Measurements from ENCODE around the gene KANSL1.

The KANSL1 gene

DNA sequence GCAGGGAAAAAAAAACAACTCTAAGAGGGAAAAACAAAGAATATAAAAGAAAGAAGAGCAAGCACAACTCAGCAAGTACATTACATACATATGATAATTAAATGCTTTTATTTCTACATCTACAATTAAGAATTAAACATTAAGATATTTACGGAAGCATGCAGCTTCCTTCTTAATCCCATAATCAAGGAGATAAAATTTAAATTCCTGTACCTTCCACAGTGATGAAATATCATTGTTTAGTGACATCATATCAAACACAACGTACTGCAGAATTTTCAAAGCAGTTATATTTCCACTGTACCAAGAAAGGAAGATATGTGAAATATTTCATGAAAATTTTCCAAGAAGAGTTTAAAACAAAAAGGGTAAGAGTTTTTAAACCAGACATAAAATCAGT lies 26.0 kb downstream of the KANSL1 start:
- no peak for DNase-seq (ENCODE audit: low read depth in 2 of 2)

DNA sequence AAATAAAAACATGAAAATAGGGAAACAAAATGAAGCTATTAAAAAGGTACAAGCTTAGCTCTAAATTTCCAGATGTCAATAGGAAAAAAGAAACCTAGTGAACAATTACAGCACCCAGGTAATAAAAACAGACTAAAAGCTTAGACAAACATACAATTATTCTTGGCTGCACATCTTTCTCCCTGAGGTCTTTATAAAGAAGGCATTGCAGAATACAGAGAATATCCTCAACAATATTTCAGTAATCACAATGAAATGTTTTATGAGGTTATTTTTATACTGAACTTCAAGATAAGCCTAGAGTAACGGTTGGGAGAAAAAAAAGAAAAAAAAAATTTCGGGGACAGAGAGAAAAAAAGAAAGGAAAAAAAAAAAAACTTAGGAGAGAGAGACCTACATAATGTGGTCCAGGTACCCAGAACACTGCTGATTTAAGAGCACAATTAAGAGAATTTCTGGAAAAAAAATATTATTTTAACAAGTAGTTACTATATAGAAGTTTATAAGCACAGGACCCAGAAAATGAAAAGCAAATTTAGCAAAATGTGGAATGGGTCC lies 26.5 kb downstream of the KANSL1 start:
- DNase-seq (ENCODE audit: low read depth in 2 of 2): no peak

DNA sequence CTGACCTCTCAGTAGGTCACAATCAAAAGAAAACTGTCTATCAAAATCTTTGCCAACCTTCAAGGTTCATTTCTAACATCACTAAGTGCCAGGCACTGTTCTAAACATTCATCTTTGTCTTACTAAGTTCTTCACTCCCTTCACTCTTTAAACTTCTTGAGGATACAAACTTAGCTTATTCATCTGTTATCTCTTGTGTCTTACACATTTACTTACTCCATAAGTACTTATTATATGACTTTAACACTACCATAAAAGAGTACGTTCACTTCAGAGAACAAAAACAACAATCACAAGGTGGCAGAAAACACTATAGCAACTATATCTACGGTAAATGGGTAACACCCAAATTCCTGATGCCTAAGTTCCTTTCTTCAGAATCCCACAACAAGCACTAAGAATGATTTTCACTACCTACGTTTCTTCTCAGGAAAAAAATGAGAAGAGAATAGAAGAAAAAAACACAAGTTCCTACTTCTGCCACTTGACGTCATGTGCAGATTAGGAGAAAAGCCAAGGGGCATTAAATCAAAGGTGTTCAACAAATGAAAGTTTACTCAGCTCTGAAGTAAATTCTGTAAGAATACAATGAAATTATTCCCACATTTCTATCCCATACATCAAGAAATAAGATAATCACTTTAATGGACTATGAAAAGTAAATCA lies 29.2 kb downstream of the KANSL1 start:
- DNase-seq (ENCODE audit: low read depth in 2 of 2): no peak

DNA sequence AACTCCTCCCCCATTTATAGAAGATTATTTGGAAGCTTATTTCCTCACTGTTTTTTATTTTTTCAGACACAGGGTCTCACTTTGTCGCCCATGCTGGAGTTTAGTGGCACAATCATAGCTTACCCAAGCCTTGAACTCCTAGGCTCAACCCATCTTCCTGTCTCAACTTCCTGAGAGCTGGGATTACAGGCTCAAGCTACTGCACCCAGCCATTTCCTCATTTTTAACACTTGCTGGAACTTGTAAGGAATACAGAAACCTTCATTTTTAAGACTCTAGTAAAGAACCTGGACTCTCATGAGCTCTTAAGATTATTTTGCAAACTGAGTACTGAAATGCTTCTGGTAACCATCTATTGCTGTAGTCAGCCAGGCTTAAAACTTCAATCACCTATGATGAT lies 29.9 kb downstream of the KANSL1 start:
- DNase-seq (ENCODE audit: low read depth in 2 of 2): no peak

DNA sequence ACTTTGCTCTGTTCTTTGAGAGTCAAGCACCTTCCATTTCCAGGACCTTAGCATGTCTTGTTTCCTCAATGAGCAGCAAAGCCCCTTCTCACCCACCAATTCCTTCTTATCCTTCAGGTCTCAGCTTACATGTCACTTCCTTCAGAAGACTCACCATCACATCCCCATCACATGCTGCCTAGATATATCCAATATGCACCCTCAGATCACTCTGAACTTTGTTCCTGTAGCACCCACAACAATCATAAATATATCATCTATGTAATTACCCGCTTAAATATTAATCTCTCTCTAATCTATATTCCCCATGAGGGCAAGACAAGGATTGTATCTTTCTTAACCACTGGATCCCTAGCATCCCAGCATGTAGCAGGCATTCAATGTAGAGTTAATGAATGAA lies 30.4 kb downstream of the KANSL1 start:
- DNase-seq (ENCODE audit: low read depth in 2 of 2): no peak

DNA sequence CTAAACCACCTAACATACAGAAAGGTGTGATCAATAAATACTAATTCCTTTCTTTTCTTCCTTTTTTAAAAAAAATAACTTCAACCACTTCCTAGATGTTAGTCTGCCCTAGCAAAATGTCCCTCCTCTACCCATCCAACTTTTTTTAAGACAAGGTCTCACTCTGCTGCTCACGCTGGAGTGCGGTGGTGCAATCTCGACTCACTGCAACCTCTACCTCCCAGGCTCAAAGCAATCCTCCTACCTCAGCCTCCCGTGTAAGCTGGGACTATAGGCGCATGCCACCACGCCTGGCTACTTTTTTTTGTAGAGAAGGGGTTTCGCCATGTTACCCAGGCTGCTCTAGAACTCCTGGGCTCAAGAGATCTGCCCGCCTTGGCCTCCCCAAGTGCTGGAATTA lies 33.1 kb downstream of the KANSL1 start:
- DNase-seq (ENCODE audit: low read depth in 2 of 2): no peak

DNA sequence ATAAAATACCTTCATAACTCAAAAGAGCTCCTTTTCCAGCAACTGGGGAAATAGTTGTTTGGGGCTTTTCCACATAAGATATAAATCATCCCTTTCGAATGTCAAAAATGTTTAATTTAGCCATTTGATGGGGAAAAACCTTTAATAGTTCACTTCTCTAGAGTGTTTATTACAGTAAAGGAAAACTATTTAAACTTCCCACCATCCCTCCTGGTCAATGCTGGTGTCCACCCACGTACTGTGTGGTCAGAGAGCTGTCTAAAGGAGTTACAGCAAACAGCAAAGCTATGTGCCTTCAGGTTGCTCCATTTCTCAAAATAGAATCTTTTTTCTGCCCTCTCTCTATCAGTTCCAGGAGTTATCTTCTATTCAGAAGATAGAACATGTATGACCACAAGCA lies 33.5 kb downstream of the KANSL1 start:
- DNase-seq (ENCODE audit: low read depth in 2 of 2): no peak

DNA sequence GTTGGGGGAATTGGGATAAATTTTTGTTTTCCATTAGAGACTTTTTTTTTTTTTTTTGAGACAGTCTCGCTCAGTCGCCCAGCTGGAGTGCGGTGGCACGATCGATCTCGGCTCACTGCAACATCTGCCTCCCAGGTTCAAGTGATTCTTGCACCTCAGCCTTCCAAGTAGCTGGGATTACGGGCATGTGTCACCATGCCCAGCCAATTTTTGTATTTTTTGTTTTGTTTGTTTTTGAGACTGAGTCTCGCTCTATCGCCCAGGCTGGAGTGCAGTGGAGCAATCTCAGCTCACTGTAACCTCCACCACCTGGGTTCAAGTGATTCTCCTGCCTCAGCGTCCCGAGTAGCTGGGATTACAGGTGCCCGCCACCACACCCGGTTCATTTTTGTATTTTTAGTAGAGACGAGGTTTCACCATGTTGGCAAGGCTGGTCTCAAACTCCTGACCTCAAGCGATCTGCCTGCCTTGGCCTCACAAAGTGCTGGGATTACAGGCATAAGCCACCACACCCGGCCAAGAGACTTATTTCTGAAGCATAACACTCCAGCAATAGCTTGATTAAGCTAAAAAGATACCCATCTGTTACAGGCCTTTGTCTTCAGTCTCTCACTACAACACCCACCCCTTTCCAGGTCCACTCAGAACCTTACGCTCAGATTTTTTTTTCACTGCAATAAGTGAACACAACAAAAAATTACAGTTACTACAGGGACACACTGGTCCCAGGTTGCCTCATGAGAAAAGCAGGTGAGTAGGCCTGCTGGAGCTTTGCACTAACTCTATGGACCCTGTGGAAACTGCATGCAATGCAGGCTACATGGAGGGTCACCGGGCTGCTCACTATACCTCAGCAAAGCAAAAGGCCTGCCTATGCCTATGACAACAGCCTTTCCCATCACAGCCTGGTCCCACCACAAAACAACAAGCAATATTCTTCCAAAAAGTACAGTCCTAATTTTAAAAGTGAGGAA lies 34.6 kb downstream of the KANSL1 start:
- DNase-seq (ENCODE audit: low read depth in 2 of 2): no peak

DNA sequence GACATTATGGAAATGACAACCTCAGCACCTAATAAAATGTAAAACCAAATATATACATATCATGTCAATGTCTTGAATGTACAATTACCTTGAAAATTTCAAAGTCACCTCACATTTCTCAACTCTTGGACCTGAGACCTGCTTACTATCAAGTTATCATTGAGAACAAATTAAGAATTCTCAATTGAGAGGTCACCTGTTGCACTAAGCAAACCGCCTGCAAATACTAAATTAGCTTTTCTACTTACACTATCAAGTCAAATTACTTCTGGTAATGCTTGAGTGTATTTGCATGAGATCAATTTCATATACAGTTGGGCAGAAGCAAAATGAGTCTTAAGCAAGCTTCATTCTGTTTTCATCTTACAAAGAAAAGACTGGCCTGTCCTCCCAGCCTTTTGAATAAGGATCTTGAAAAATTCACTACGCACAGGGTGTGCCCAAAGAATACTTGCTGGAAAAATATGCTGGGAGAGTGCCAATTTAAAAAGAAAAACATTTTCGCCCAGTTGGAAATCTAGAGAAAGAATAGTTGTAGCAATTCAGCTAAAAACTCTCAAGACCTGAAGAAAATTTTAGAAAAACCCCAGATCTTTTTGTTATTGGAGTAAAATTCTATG lies 35.7 kb downstream of the KANSL1 start:
- DNase-seq (ENCODE audit: low read depth in 2 of 2): no peak

DNA sequence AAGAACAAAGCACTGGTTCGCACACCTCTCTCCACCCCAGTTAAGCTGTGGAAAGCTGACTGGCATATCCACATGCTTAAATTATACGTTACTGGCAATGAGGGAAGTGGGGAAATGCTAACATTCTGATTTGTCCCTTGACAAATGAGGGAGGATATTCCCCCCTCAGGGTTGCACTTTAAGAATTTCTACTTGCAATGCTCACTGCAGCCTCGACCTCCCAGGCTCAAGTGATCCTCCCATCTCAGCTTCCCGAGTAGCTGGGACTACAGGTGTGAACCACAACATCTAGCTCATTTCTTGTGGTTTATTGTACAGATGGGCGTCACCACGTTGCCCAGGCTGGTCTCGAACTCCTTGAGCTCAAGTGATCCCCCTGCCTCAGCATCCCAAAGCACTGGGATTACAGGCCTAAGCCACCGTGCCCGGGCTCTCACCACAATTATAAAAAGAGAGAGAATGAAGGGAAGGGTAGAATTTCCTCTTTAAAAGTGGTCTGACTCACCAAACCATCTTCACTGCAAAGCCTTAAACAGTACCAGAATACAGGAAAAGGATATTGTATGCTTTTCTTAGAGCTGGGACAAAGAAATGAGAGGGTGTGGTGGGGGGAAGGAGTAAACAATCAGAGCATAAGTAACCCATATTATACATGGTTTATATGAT lies 38.9 kb downstream of the KANSL1 start:
- no peak for DNase-seq (ENCODE audit: low read depth in 2 of 2)

DNA sequence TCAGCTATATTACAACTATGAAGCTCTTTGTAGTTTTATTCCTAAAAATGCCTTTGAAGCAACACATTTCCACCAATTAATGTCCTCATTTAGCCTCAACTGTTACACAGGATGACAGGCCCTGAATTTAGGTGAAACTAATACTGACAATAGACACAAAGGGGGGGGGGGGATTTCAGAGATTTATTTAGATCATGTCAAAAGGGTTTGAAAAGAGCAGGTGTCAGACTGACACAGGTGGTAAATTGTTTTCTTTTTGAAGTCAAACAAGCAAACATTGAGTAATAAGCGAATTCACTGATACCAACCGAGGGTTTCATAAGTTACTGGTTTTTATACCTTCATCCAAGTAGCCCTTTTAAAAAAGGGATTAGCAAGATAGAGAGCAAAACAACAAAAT lies 40.8 kb downstream of the KANSL1 start:
- DNase-seq (ENCODE audit: low read depth in 2 of 2): no peak

DNA sequence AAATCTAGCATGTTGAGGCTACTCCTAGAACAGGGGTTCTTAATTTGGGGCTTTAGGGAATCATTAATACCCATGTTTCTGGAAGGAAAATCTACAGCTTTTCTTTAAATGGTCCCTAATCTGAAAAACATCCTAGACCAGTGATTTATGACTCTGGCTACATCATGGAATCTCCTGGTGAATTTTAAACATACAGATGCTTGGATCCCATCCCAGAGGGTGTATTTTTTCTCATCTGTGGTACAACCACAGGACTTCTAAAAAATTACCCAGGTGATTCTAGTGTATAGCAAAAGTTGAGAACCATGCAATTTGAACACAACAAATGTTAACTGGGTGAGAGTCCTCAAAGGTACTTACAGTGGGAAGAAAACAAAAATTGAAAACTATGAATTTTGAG lies 41.5 kb downstream of the KANSL1 start:
- no peak for DNase-seq (ENCODE audit: low read depth in 2 of 2)

DNA sequence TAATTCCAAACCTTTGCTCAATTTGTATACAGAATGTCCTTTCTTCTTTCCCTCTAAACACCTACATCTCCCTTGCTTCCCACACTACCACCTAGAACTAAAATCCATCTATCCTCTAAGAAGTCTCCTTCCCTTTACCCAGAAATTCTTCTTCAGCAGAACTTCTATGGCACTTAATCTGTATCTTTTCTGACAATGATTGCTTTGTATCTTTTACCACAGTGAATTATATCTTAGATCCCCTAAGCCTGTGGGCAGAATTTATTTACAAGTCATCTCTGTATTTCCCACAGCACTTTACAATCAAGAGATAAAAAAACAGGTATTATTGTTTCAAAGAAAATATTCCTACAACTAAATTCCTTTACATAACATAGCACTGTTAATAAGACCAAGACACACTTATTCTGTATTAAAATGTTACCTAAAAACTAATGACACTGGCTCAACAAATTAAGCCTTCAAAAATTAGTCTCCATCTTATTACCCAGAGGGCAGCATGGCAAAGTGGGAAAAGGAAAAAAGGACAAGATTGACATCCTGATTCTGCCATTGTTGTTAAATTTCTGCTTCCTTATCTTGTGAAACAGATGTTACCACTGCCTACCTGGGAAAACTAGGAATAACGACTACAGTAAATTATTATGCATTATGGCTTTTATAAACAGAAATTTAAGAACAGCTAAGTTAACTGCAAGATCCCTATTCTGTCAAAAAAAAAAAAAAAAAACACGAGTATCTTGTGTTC lies 42.8 kb downstream of the KANSL1 start:
- no peak for DNase-seq (ENCODE audit: low read depth in 2 of 2)

DNA sequence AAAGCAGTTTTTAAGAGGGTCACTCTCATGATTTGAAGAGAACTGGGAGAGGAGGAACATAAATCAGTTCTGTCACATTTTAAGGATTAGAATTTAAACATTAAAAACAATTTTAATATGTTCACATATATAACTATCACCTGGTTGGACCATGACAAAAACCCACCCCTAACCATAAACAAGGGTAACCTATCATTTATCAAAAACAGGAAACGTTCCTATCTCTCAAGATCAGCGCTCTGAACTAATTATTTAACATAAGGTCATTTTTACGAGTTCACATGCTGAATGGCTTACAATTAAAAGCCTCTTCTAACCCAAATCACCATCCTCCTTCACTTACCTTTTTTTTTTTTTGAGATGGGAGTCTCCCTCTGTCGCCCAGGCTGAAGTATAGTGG lies 45.0 kb downstream of the KANSL1 start:
- DNase-seq (ENCODE audit: low read depth in 2 of 2): no peak

DNA sequence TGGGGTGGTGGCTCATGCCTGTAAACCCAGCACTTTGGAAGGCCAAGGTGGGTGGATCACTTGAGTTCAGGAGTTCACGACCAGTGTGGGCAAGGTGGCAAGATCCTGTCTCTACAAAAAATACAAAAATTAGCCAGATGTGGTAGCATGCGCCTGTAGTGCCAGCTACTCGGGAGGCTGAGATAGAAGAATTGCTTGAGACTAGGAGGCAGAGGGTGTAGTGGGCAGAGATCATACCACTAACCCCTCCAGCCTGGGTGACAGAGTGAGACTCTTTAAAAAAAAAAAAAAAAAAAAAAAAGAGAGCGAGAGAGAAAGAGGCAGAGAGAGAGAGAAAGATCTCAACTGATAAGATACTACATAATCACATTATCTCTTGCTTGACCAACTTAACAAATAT lies 45.9 kb downstream of the KANSL1 start:
- no peak for DNase-seq (ENCODE audit: low read depth in 2 of 2)

DNA sequence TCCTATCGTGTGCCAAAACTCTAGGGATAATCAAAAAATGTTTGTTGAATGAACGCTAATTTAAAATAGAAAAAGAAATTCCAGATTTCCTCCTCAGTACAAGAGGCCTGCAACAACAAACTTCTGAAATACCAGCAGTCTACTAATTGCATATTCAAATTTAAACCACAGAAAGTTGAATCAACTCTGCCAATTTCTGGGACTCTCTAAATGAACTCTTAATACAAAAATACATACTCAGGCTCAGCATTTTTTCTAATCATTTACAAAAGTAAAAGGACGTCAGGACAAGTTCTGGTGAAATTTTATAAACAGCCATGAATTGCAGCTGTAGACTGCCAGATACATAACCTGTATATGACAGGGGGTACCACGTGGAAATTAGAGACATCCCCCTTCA lies 49.0 kb downstream of the KANSL1 start:
- no peak for DNase-seq (ENCODE audit: low read depth in 2 of 2)

DNA sequence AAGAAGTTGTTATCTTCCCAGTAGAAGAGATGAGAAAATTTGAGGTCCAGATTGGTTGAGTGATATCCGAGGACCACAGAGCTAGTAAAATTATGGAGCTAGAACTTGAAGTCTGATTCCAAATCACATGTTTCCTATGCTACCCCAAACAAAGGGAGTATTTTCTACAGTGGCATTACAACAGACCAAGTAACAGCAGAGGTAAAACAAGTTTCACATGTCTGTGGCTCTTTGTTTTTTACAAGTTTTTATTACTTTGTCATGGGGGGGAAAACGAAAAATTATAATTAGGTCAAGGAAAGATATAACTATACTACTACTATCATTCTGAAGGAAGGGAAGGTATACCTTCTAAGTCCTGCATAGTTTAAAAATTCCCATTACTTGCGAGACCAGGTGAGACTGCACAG lies 49.4 kb downstream of the KANSL1 start:
- no peak for DNase-seq (ENCODE audit: low read depth in 2 of 2)

DNA sequence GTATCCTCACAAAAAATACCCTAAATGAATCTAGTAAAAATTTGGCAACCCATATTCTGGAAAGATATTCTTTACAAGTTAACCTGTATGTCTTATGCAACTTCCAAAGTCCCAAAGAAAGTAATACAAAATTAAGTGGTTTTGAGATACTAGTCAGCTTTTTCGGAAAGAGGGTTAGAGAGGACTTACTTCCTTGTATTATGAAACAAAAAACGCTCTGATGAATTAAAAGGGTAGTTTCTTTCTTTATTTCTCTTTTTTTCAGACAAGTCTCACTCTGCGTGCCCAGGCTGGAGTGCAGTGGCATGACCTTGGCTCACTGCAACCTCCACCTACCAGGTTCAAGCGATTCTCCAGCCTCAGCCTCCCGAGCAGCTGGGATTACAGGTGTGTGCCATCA lies 51.6 kb downstream of the KANSL1 start:
- DNase-seq (ENCODE audit: low read depth in 2 of 2): no peak

DNA sequence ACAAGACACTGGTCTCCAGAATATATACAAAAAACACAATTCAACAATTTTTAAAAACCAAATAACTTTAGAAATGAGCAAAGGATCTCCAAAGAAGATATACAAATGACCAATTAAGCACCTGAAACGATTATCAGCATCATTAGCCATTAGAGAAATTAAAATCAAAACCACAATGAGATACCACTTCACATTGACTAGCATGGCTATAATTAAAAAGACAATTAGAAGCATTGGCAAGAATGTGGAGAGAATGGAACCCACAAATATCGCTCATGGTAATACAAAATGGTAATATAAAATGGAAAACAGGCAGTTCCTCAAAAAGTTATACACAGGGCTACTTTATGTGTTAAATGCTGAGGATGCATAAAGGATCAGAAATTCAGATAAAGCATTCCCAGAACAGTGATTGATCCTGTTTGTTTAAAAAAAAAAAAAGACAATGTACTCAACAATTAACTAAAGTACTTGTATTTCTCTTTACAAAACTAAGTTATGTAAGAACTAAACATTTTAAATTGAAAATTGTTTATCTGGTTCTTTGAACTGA lies 52.5 kb downstream of the KANSL1 start:
- DNase-seq (ENCODE audit: low read depth in 2 of 2): no peak

DNA sequence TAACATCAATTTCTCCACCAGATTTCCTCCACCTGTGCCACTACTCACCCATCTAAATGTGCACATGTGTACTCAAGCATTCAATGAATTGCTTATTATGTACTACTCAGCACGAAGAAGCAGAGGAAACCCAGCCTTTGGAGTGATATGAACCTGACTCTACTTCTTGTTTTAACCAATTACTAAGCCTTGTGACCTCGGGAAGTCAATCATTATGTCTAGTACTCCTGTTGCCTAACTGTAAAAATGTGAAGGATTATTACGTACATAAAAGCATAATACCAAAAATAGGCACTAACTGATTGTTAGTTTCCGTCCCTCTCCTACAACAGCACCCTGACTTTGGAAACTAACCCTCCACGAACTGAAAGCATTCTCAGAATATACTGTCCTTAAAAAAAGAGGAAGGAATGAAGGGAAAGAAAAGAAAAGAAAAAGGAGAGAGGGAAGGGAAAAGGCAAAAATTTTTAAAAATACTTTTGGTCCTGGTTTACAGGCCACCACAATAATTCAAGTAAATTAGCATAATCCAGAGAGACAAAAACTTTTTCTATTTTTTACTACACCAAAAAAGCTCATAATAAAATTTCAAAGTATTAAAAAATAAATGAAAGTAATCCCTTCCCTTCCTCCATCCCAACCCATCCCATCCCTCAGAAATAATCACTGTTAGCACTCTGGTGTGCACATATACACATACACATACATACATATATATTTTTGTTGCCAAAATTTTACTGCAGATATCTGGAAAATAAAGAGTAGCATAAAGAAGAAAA lies 53.6 kb downstream of the KANSL1 start:
- DNase-seq (ENCODE audit: low read depth in 2 of 2): no peak

Measured in stimulated activated CD4-positive, alpha-beta T cell treated with anti-CD3 and anti-CD28 coated beads, Interleukin-15, amount 100 ng/mL, for 48 hours (primary cell).